Psoas muscle (tissue), 8 donors: ENCODE data around the gene SETD2. TPM values are rescaled to one million over a fixed set of nuclear protein-coding genes. Genes with fewer than 3 reads are reported as not detected.

Source experiments
- ATAC-seq, 4 donors: fragments of 200-7000 bp; cut with Tn5 transposase; one replicate each; pipeline ENCODE4 v1.9.1; 2020; ENCODE audit warnings: moderate library complexity in 3 of 4, mild to moderate bottlenecking in 2 of 4
- DNase-seq, 2 donors: peaks; one replicate each; pipeline ENCODE4 v3.0.0-alpha.2; 2020
- H3K27ac ChIP-seq: fragments of 200-600 bp; one replicate; pipeline ENCODE4 v1.8.0; 2022
- H3K27me3 ChIP-seq, 3 donors: fragments of 200-600 bp in 1 of 3; one replicate each; pipeline versions ENCODE4 v1.6.1 to v1.8.0; 2013 to 2022; ENCODE audit warnings: low read length in 2 of 3, mild to moderate bottlenecking in 2 of 3, moderate library complexity in 1 of 3; ENCODE audit not compliant: insufficient read depth in 3 of 3
- H3K36me3 ChIP-seq, 2 donors: fragments of 200-600 bp in 1 of 2; one replicate each; pipeline versions ENCODE4 v1.6.1 to v1.8.0; 2013 to 2022; ENCODE audit warnings: low read depth in 1 of 2, mild to moderate bottlenecking in 1 of 2, moderate library complexity in 1 of 2; ENCODE audit not compliant: insufficient read depth in 1 of 2
- H3K4me1 ChIP-seq: fragments of 200-600 bp; one replicate; pipeline ENCODE4 v1.8.0; 2022
- H3K4me3 ChIP-seq: fragments of 200-600 bp; one replicate; pipeline ENCODE4 v1.8.0; 2022; ENCODE audit warnings: mild to moderate bottlenecking
- H3K9me3 ChIP-seq: fragments of 200-600 bp; one replicate; pipeline ENCODE4 v1.8.0; 2022
- WGBS, 3 donors: extraction: QIAGEN DNeasy Blood & Tissue Kit; methylation state at CpG; one replicate each; pipeline versions ENCODE4 v1.1.6 to v1.1.7; 2013; 5-methylcytosine and 5-hydroxymethylcytosine counted together
- intact Hi-C, 2 donors: fragments of 100-400 bp; cut with DNase I; formaldehyde crosslinking; loops; one replicate each; pipeline versions ENCODE4 v1.11.0 to v1.14.2; 2022
- polyA plus RNA-seq, 3 donors: library from polyadenylated mRNA; stranded (reverse); fragments of 200-250 nt; gene quantifications; one replicate each; pipeline ENCODE4 v1.2.3, GENCODE V29; 2013
- total RNA-seq, 4 donors: library from RNA; stranded (reverse); fragmentation: NEBNext Ultra II Directional in 2 of 4; extraction: Animal tissue kit (Norgen Biotek cat#: 25700) in 2 of 4; gene quantifications; one replicate each; pipeline versions ENCODE4 v1.2.1 to v1.2.4, GENCODE V29; 2021 to 2023
- TF ChIP-seq, protein P1 (sequence below): fragments of 200-600 bp; IDR thresholded peaks from one replicate; pipeline ENCODE4 v1.8.0; 2022; ENCODE audit warnings: antibody characterized with exemption
- donor health status: healthy with polysubstance abuse.
- donor health status: DM: no; HTN: no; CAD: no; lungs with moderate emphysema.
- donor health status: Bipolar disorder and iron deficiency.
- donor health status: healthy.
- donor health status: DM: yes; HTN: yes; CAD: no.
- donor health status: DM: no; HTN: no; CAD: no.
- donor health status: DM: no; HTN: no; CAD: no.
- donor health status: DM: yes; HTN: yes; CAD: no.

The SETD2 gene
- total and polyA plus RNA-seq, 7 donors = 10.1 to 38.1 (median 33.7) TPM

DNA sequence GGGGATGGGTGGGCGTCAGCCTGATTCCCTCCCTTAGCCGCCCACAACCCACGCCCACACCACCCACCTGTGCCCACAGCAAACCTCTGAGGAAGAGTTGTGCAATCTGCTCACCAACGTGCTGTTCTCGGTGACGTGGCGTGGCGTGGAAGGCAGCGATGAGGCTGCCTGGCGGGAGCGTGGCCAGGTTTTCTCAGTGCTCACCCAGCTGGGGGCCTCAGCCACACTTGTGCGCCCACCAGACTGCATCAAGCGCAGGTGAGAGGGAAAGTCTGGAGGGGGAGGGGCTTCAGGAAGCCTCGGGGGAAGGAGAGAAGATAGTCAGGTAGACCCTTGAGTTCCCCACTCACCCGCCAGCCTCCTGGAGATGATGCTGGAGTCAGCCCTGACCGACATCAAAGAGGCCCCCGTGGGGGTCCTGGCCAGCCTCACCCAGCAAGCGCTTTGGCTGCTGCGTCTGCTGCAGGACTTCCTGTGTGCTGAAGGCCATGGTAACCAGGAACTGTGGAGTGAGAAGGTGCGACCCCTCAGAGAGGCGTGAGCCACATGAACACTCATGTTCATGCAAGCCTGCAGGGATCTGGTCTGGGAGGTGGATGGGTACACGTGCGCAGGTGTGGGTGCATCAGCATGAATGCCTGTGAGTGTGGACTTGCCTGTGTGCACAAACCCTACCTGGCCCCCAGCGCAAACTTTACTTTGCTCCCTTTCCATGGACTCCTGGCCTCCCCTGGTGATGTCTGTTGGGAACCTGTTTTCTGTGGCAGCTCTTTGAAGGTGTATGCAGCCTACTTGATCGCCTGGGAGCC lies 162.8 kb downstream of the SETD2 start:
- WGBS, 3 donors = 92 to 97% (median 92%) methylated on average over 24 to 25 of the region's 25 CpGs
- ATAC-seq (no peak), DNase-seq (peak; percentile 9 to 44)
- peaks cover 0 to 57% of the 10 kb centered on the region in 2 donors for H3K36me3 ChIP-seq
- H3K4me3 ChIP-seq = no peak overlapping the region
- no peaks in the 10 kb centered on the region for H3K4me1 ChIP-seq
- no peak overlapping the region for H3K27ac ChIP-seq
- no peaks in the 10 kb centered on the region for H3K27me3 ChIP-seq
- intact Hi-C loops = no loop called here
- TF ChIP-seq, protein P1, sequence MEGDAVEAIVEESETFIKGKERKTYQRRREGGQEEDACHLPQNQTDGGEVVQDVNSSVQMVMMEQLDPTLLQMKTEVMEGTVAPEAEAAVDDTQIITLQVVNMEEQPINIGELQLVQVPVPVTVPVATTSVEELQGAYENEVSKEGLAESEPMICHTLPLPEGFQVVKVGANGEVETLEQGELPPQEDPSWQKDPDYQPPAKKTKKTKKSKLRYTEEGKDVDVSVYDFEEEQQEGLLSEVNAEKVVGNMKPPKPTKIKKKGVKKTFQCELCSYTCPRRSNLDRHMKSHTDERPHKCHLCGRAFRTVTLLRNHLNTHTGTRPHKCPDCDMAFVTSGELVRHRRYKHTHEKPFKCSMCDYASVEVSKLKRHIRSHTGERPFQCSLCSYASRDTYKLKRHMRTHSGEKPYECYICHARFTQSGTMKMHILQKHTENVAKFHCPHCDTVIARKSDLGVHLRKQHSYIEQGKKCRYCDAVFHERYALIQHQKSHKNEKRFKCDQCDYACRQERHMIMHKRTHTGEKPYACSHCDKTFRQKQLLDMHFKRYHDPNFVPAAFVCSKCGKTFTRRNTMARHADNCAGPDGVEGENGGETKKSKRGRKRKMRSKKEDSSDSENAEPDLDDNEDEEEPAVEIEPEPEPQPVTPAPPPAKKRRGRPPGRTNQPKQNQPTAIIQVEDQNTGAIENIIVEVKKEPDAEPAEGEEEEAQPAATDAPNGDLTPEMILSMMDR = no peak
- no peaks in the 10 kb centered on the region for H3K9me3 ChIP-seq

GRCh38 chr3:47000198-47000815 lies 163.6 kb downstream of the SETD2 start:
- Histone ChIP-seq H3K9me3 (no peaks in the 10 kb centered on the region), H3K4me3 (no peak overlapping the region), H3K27me3 (no peaks in the 10 kb centered on the region), H3K27ac (no peak overlapping the region), H3K36me3 (peaks cover 0 to 50% of the 10 kb centered on the region in 2 donors), H3K4me1 (no peaks in the 10 kb centered on the region)
- DNase-seq (peak; percentile 12 to 49), ATAC-seq (peak in 3 of 4 donors; percentile 3 to 39 (median 38))
- 96 to 97% (median 97%) methylated on average over 10 of the region's 10 CpGs for WGBS, 3 donors
- TF ChIP-seq, protein P1 = no peak
- intact Hi-C loops = no loop called here

DNA sequence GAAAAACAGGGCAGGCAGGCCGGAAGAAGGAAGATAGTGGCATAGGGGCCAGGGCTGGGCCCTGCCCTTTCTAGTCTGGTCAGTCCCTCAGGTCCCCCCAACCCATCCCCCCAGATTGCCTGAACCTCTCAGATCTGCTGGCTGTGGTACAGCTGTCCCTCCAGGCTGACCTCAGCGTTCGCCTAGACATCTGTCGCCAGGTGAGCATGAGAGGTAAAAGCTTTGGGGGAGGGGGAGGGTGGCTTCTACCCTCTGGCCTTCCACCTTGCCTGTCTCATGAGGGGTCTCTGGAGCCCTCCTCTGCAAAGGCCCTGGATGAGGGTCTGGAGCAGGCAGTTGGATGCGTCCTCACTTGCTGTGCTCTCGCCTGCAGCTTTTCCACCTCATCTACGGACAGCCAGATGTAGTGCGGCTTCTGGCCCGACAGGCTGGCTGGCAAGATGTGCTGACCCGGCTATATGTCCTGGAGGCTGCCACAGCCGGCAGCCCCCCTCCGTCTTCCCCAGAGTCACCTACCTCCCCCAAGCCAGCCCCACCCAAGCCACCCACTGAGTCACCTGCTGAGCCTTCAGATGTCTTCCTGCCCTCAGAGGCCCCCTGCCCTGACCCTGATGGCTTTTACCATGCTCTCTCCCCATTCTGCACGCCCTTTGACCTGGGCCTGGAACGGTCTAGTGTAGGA lies 164.3 kb downstream of the SETD2 start:
- H3K27me3 ChIP-seq = no peaks in the 10 kb centered on the region
- no peaks in the 10 kb centered on the region for H3K4me1 ChIP-seq
- intact Hi-C loops = loop anchor here (2.0 to 10.0 kb wide), 4 partner anchors 75 to 295 kb away; partner anchors contain the start of gene TMIE (in 1 of the 2)
- TF ChIP-seq, protein P1 = no peak
- H3K4me3 ChIP-seq = no peak overlapping the region
- DNase-seq = no peak
- H3K9me3 ChIP-seq = no peaks in the 10 kb centered on the region
- no peak overlapping the region for H3K27ac ChIP-seq
- peaks cover 0 to 51% of the 10 kb centered on the region in 2 donors for H3K36me3 ChIP-seq
- ATAC-seq = no peak
- 90 to 97% (median 92%) methylated on average over 14 of the region's 14 CpGs for WGBS, 3 donors

DNA sequence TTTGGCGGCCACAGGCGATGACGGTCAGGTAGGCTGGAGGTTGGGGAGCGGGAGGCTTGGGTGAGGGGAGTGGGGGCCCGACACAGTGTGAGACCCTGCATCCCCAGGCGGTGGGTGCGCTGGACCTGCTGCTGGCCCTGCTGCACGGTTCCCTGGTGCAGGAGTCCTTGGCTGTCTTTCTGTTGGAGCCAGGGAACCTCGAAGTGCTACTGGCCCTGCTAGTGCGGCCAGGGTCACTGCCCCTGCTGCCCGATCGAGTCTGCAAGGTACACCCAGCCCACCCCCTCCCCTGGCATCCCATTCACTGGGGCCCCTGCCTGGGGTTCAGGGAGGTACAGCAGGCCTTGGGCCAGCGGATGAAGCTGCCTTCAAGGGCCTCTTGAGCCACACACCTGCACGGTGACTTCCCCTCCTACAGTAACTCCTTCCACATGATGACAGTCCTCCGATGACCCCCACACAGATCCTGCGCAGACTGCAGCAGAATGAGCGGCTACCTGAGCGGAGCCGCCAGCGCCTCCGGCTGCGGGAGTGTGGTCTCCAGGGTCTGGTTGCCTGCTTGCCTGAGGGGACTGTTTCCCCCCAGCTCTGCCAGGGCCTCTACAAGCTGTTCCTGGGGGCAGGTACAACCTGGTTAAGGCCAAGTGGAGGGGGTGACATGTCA lies 164.9 kb downstream of the SETD2 start:
- no peak overlapping the region for H3K4me3 ChIP-seq
- ATAC-seq (peak in 1 of 4 donors; percentile 10), DNase-seq (peak; percentile 9 to 45)
- H3K4me1 ChIP-seq = no peaks in the 10 kb centered on the region
- no peaks in the 10 kb centered on the region for H3K9me3 ChIP-seq
- 88 to 90% (median 88%) methylated on average over 18 to 22 of the region's 22 CpGs for WGBS, 3 donors
- no peaks in the 10 kb centered on the region for H3K27me3 ChIP-seq
- intact Hi-C loops = loop anchor here (2.0 to 10.0 kb wide), 4 partner anchors 74 to 294 kb away; partner anchors contain the start of gene TMIE (in 1 of the 2)
- TF ChIP-seq, protein P1 = no peak
- no peak overlapping the region for H3K27ac ChIP-seq
- peaks cover 0 to 46% of the 10 kb centered on the region in 2 donors for H3K36me3 ChIP-seq
